Activated T-helper 17 cell treated with anti-CD3 and anti-CD28 coated beads, Interleukin-2, amount 50 U/mL, for 72 hours (primary cell): ENCODE data around the gene IL23R. TPM values are rescaled to one million over a fixed set of nuclear protein-coding genes. Genes with fewer than 3 reads are reported as not detected.

ENCODE experiments used
- ATAC-seq: fragments of 150-1000 bp; cut with Tn5 transposase; replicated peaks from 2 replicates; pipeline ENCODE4 v1.10.0; 2021; ENCODE audit warnings: mild to moderate bottlenecking, moderate library complexity
- H3K27ac Mint-ChIP-seq: one replicate; pipeline ENCODE4 v1.8.0; 2022; ENCODE audit warnings: mixed read lengths
- H3K27me3 Mint-ChIP-seq: one replicate; pipeline ENCODE4 v1.8.0; 2022; ENCODE audit warnings: mixed read lengths
- H3K36me3 Mint-ChIP-seq: one replicate; pipeline ENCODE4 v1.8.0; 2022; ENCODE audit warnings: low read depth, mild to moderate bottlenecking, mixed read lengths
- H3K4me1 Mint-ChIP-seq: one replicate; pipeline ENCODE4 v1.8.0; 2022; ENCODE audit warnings: mixed read lengths
- H3K4me3 Mint-ChIP-seq: one replicate; pipeline ENCODE4 v1.8.0; 2022; ENCODE audit warnings: mild to moderate bottlenecking, mixed read lengths
- H3K9me3 Mint-ChIP-seq: one replicate; pipeline ENCODE4 v1.8.0; 2022; ENCODE audit warnings: mixed read lengths
- total RNA-seq, 2 donors: library from RNA; stranded (reverse); gene quantifications; one replicate each; pipeline ENCODE4 v1.2.3, GENCODE V29; 2022

IL23R gene
- total RNA-seq, 2 donors from 2014 or later: 15.2 to 20.1 TPM

- no peaks in the 10 kb centered on the region for H3K27me3 Mint-ChIP-seq
- ATAC-seq: peak; percentile 8
- H3K36me3 Mint-ChIP-seq: peaks cover 94% of the 10 kb centered on the region
These were observed 4.7 kb downstream of the IL23R start for GRCh38 chr1:67170751-67171573.

GRCh38 chr1:67171574-67171955 lies 5.3 kb downstream of the IL23R start:
- Mint-ChIP-seq H3K27ac (peak overlapping the region; percentile 100), H3K36me3 (peaks cover 92% of the 10 kb centered on the region), H3K4me3 (peak overlapping the region; percentile 80), H3K27me3 (no peaks in the 10 kb centered on the region), H3K9me3 (no peaks in the 10 kb centered on the region), H3K4me1 (peaks cover 41% of the 10 kb centered on the region)
- ATAC-seq: peak; percentile 33

More at GRCh38 chr1:67170751-67171573, 4.7 kb downstream of the IL23R start:
- peak overlapping the region; percentile 100 for H3K27ac Mint-ChIP-seq
- H3K4me1 Mint-ChIP-seq: peaks cover 43% of the 10 kb centered on the region
- peak overlapping the region; percentile 80 for H3K4me3 Mint-ChIP-seq
- no peaks in the 10 kb centered on the region for H3K9me3 Mint-ChIP-seq

GRCh38 chr1:67171978-67172377 lies 5.7 kb downstream of the IL23R start:
- H3K9me3 Mint-ChIP-seq: no peaks in the 10 kb centered on the region
- H3K27me3 Mint-ChIP-seq: no peaks in the 10 kb centered on the region
- peaks cover 95% of the 10 kb centered on the region for H3K36me3 Mint-ChIP-seq
- ATAC-seq: peak; percentile 62
- peak overlapping the region; percentile 100 for H3K27ac Mint-ChIP-seq
- peaks cover 41% of the 10 kb centered on the region for H3K4me1 Mint-ChIP-seq
- H3K4me3 Mint-ChIP-seq: peak overlapping the region; percentile 80

GRCh38 chr1:67173988-67174387 lies 7.7 kb downstream of the IL23R start:
- Mint-ChIP-seq H3K9me3 (no peaks in the 10 kb centered on the region), H3K36me3 (peaks cover 75% of the 10 kb centered on the region), H3K27me3 (no peaks in the 10 kb centered on the region), H3K27ac (peak overlapping the region; percentile 100), H3K4me1 (peaks cover 38% of the 10 kb centered on the region), H3K4me3 (peak overlapping the region; percentile 80)
- ATAC-seq: no peak

- H3K27ac Mint-ChIP-seq: peak overlapping the region; percentile 96
- H3K4me3 Mint-ChIP-seq: peak overlapping the region; percentile 80
- peaks cover 44% of the 10 kb centered on the region for H3K4me1 Mint-ChIP-seq
- no peaks in the 10 kb centered on the region for H3K9me3 Mint-ChIP-seq
- H3K27me3 Mint-ChIP-seq: no peaks in the 10 kb centered on the region
- peaks cover 70% of the 10 kb centered on the region for H3K36me3 Mint-ChIP-seq
- ATAC-seq: peak; percentile 68
These were observed 8.5 kb downstream of the IL23R start for GRCh38 chr1:67174716-67175284.

GRCh38 chr1:67175530-67176087 lies 9.4 kb downstream of the IL23R start:
- Mint-ChIP-seq H3K9me3 (no peaks in the 10 kb centered on the region), H3K4me3 (peak overlapping the region; percentile 80), H3K36me3 (peaks cover 65% of the 10 kb centered on the region), H3K27ac (peak overlapping the region; percentile 96), H3K4me1 (peaks cover 46% of the 10 kb centered on the region), H3K27me3 (no peaks in the 10 kb centered on the region)
- ATAC-seq: peak; percentile 12

- Mint-ChIP-seq H3K36me3 (peaks cover 65% of the 10 kb centered on the region), H3K9me3 (no peaks in the 10 kb centered on the region), H3K4me1 (peaks cover 8% of the 10 kb centered on the region), H3K27me3 (no peaks in the 10 kb centered on the region), H3K4me3 (no peak overlapping the region), H3K27ac (no peak overlapping the region)
- ATAC-seq: no peak
These were observed 18.7 kb downstream of the IL23R start for GRCh38 chr1:67184838-67185421.

GRCh38 chr1:67188137-67188536 lies 21.9 kb downstream of the IL23R start:
- ATAC-seq: no peak
- H3K27me3 Mint-ChIP-seq: no peaks in the 10 kb centered on the region
- peaks cover 5% of the 10 kb centered on the region for H3K4me1 Mint-ChIP-seq
- H3K4me3 Mint-ChIP-seq: no peak overlapping the region
- peaks cover 46% of the 10 kb centered on the region for H3K36me3 Mint-ChIP-seq
- H3K9me3 Mint-ChIP-seq: no peaks in the 10 kb centered on the region
- no peak overlapping the region for H3K27ac Mint-ChIP-seq

- Mint-ChIP-seq H3K27me3 (no peaks in the 10 kb centered on the region), H3K4me1 (peaks cover 8% of the 10 kb centered on the region), H3K9me3 (no peaks in the 10 kb centered on the region), H3K27ac (no peak overlapping the region), H3K36me3 (peaks cover 45% of the 10 kb centered on the region), H3K4me3 (no peak overlapping the region)
- peak; percentile 46 for ATAC-seq
These were observed 23.7 kb downstream of the IL23R start for GRCh38 chr1:67189953-67190352.

- Mint-ChIP-seq H3K27ac (no peak overlapping the region), H3K36me3 (peaks cover 43% of the 10 kb centered on the region), H3K9me3 (no peaks in the 10 kb centered on the region), H3K27me3 (no peaks in the 10 kb centered on the region), H3K4me3 (no peak overlapping the region), H3K4me1 (peaks cover 8% of the 10 kb centered on the region)
- ATAC-seq: no peak
These were observed 24.2 kb downstream of the IL23R start for GRCh38 chr1:67190410-67190809.

GRCh38 chr1:67190942-67191341 lies 24.7 kb downstream of the IL23R start:
- no peak overlapping the region for H3K4me3 Mint-ChIP-seq

GRCh38 chr1:67191668-67192520 lies 25.6 kb downstream of the IL23R start:
- Mint-ChIP-seq H3K4me3 (no peak overlapping the region), H3K9me3 (no peaks in the 10 kb centered on the region), H3K36me3 (peaks cover 43% of the 10 kb centered on the region), H3K27me3 (no peaks in the 10 kb centered on the region), H3K27ac (no peak overlapping the region), H3K4me1 (peaks cover 12% of the 10 kb centered on the region)
- ATAC-seq: peak; percentile 36

More at GRCh38 chr1:67190942-67191341, 24.7 kb downstream of the IL23R start:
- H3K27ac Mint-ChIP-seq: no peak overlapping the region
- no peaks in the 10 kb centered on the region for H3K9me3 Mint-ChIP-seq
- no peaks in the 10 kb centered on the region for H3K27me3 Mint-ChIP-seq
- ATAC-seq: peak; percentile 66
- peaks cover 8% of the 10 kb centered on the region for H3K4me1 Mint-ChIP-seq
- H3K36me3 Mint-ChIP-seq: peaks cover 43% of the 10 kb centered on the region

GRCh38 chr1:67192902-67193301 lies 26.6 kb downstream of the IL23R start:
- ATAC-seq: peak; percentile 40
- peaks cover 17% of the 10 kb centered on the region for H3K4me1 Mint-ChIP-seq
- no peaks in the 10 kb centered on the region for H3K9me3 Mint-ChIP-seq
- H3K36me3 Mint-ChIP-seq: peaks cover 50% of the 10 kb centered on the region
- H3K27me3 Mint-ChIP-seq: no peaks in the 10 kb centered on the region
- H3K4me3 Mint-ChIP-seq: no peak overlapping the region
- no peak overlapping the region for H3K27ac Mint-ChIP-seq

- no peak overlapping the region for H3K27ac Mint-ChIP-seq
- no peaks in the 10 kb centered on the region for H3K9me3 Mint-ChIP-seq
- ATAC-seq: no peak
- H3K4me3 Mint-ChIP-seq: no peak overlapping the region
- no peaks in the 10 kb centered on the region for H3K27me3 Mint-ChIP-seq
- H3K4me1 Mint-ChIP-seq: peaks cover 17% of the 10 kb centered on the region
- H3K36me3 Mint-ChIP-seq: peaks cover 58% of the 10 kb centered on the region
These were observed 27.4 kb downstream of the IL23R start for GRCh38 chr1:67193704-67194103.
